T-cell (primary cell): Measurements from ENCODE around the gene CD2. TPM values are rescaled to one million over a fixed set of nuclear protein-coding genes. Genes with fewer than 3 reads are reported as not detected.

Source experiments
- ATAC-seq, 4 experiments: fragments of 200-7000 bp in 3 of 4; fragments of 150-1000 bp in 1 of 4; cut with Tn5 transposase; replicated peaks in 1 of 4; 1 replicate in 3 of 4; 2 replicates in 1 of 4; pipeline ENCODE4 v1.10.0; 2021; ENCODE audit warnings: moderate library complexity in 3 of 4, mild to moderate bottlenecking in 2 of 4, moderate number of reproducible peaks in 1 of 4
- CTCF ChIA-PET, 2 donors: fragments of 300-600 bp; sonication (Branson Sonifier 250); formaldehyde crosslinking; loops; one replicate each; lab custom pipeline; 2022; ENCODE audit warnings: antibody characterized with exemption in 2 of 2; lab: Charles Lee
- POLR2A ChIA-PET, 2 donors: fragments of 300-600 bp; sonication (Branson Sonifier 250); formaldehyde crosslinking; loops; one replicate each; lab custom pipeline; 2022; ENCODE audit warnings: antibody characterized with exemption in 2 of 2; lab: Charles Lee
- DNase-seq, 35 experiments: peaks; one replicate each; pipeline versions ENCODE4 v3.0.0 to v3.0.0-alpha.2; 2013 to 2023
- H3K27ac ChIP-seq: one replicate; pipeline ENCODE4 v1.5.1; 2013; ENCODE audit warnings: low read length
- H3K27me3 ChIP-seq, 2 experiments: replicated peaks in 1 of 2; 1 replicate in 1 of 2; 2 replicates in 1 of 2; pipeline versions ENCODE4 v1.6.1 to v1.7.0; 2013; ENCODE audit warnings: low read length in 1 of 2, mixed read lengths in 1 of 2; ENCODE audit not compliant: control insufficient read depth in 2 of 2, insufficient read depth in 2 of 2; ENCODE audit errors: extremely low read depth in 1 of 2
- H3K36me3 ChIP-seq, 2 donors: 1 replicate in 1 of 2; 2 replicates in 1 of 2; pipeline versions ENCODE4 v1.6.1 to v1.7.0; 2013; ENCODE audit warnings: low read length in 1 of 2; ENCODE audit not compliant: control insufficient read depth in 2 of 2, insufficient read depth in 1 of 2; ENCODE audit errors: extremely low read depth in 1 of 2
- H3K4me1 ChIP-seq, 2 experiments: 1 replicate in 1 of 2; 2 replicates in 1 of 2; pipeline versions ENCODE4 v1.6.1 to v1.7.0; 2013; ENCODE audit warnings: low read length in 2 of 2, mixed read lengths in 1 of 2; ENCODE audit not compliant: insufficient read depth in 2 of 2, control insufficient read depth in 1 of 2; ENCODE audit errors: extremely low read depth in 1 of 2
- H3K4me3 ChIP-seq, 2 donors: 1 replicate in 1 of 2; 2 replicates in 1 of 2; pipeline versions ENCODE4 v1.5.1 to v1.7.0; 2013; ENCODE audit warnings: mild to moderate bottlenecking in 2 of 2, low read length in 1 of 2, moderate library complexity in 1 of 2; ENCODE audit not compliant: control insufficient read depth in 1 of 2; ENCODE audit errors: extremely low read depth in 1 of 2
- H3K9me3 ChIP-seq: 2 replicates; pipeline ENCODE4 v1.7.0; 2013
- H3K27ac Mint-ChIP-seq, 2 donors: one replicate each; pipeline ENCODE4 v1.8.0; 2020 to 2021; ENCODE audit warnings: mild to moderate bottlenecking in 2 of 2, mixed read lengths in 2 of 2
- H3K27me3 Mint-ChIP-seq, 2 donors: one replicate each; pipeline ENCODE4 v1.8.0; 2021 to 2022; ENCODE audit warnings: mixed read lengths in 2 of 2
- H3K36me3 Mint-ChIP-seq: one replicate; pipeline ENCODE4 v1.8.0; 2021; ENCODE audit warnings: mixed read lengths
- H3K4me1 Mint-ChIP-seq, 3 donors: one replicate each; pipeline ENCODE4 v1.8.0; 2020 to 2022; ENCODE audit warnings: mixed read lengths in 3 of 3, mild to moderate bottlenecking in 1 of 3
- H3K4me3 Mint-ChIP-seq, 3 donors: one replicate each; pipeline ENCODE4 v1.8.0; 2020 to 2022; ENCODE audit warnings: mild to moderate bottlenecking in 3 of 3, mixed read lengths in 3 of 3, moderate library complexity in 3 of 3
- H3K9me3 Mint-ChIP-seq, 3 donors: one replicate each; pipeline ENCODE4 v1.8.0; 2020 to 2022; ENCODE audit warnings: mixed read lengths in 3 of 3
- WGBS: methylation state at CpG from one replicate; pipeline ENCODE4 v1.1.5; 2013; ENCODE audit warnings: missing lambda C conversion rate; ENCODE audit not compliant: insufficient coverage; 5-methylcytosine and 5-hydroxymethylcytosine counted together
- total RNA-seq, 35 experiments: library from RNA in 6 of 35; stranded (reverse) in 6 of 35; fragments of 120-200 nt in 1 of 35; gene quantifications; one replicate each; pipeline versions ENCODE4 v1.2.1 to v1.2.4 and lab custom pipeline; 2013 to 2026

Gene CD2
- total RNA-seq, 5 donors from 2014 or later (not counting 1 experiment from before 2014, with no cell fraction given) = 119 to 209 (median 158) TPM

GRCh38 chr1:116766616-116767469 is 12.6 kb downstream of the CD2 start:
- Mint-ChIP-seq H3K9me3 (no peaks in the 10 kb centered on the region), H3K36me3 (peaks cover 66% of the 10 kb centered on the region), H3K27ac (peak overlapping the region; percentile 99 to 100), H3K4me1 (peaks cover 98 to 100% (median 99%) of the 10 kb centered on the region in 3 donors), H3K27me3 (no peaks in the 10 kb centered on the region), H3K4me3 (peak overlapping the region; percentile 37 to 100 (median 55))
- peak in 12 of 35 experiments; percentile 39 to 75 (median 43) for DNase-seq
- Histone ChIP-seq H3K27ac (peak overlapping the region; percentile 87), H3K36me3 (peaks cover 8 to 67% of the 10 kb centered on the region in 2 donors), H3K9me3 (no peaks in the 10 kb centered on the region), H3K27me3 (no peaks in the 10 kb centered on the region), H3K4me1 (peaks cover 91 to 96% of the 10 kb centered on the region in 2 experiments), H3K4me3 (no peak overlapping the region)
- CTCF ChIA-PET = interaction anchor here (0.7 to 5.2 kb wide), 3 partner anchors 10 to 29 kb away, joined by 3 to 55 read pairs (median 3); partner anchors contain the start of gene CD2 (in 1 of the 2)
- WGBS = 33% methylated on average over 1 of the region's 13 CpGs
- ATAC-seq = peak; percentile 25 to 52 (median 45)
- POLR2A ChIA-PET = interaction anchor here (0.6 to 4.3 kb wide), 5 partner anchors 8 to 293 kb away, joined by 3 to 17 read pairs (median 3); partner anchors contain the start of genes CD2 (in 2 of the 2) and TTF2 (in 1 of the 2)

GRCh38 chr1:116767782-116768382 is 13.7 kb downstream of the CD2 start:
- ATAC-seq = no peak
- Mint-ChIP-seq H3K36me3 (peaks cover 57% of the 10 kb centered on the region), H3K27ac (peak overlapping the region; percentile 99 to 100), H3K9me3 (no peaks in the 10 kb centered on the region), H3K4me1 (peaks cover 98 to 100% (median 99%) of the 10 kb centered on the region in 3 donors), H3K4me3 (peak overlapping the region; percentile 43 to 100 (median 64)), H3K27me3 (no peaks in the 10 kb centered on the region)
- Histone ChIP-seq H3K27me3 (no peaks in the 10 kb centered on the region), H3K27ac (peak overlapping the region; percentile 87), H3K4me1 (peaks cover 90 to 91% of the 10 kb centered on the region in 2 experiments), H3K9me3 (no peaks in the 10 kb centered on the region), H3K36me3 (peaks cover 8 to 57% of the 10 kb centered on the region in 2 donors), H3K4me3 (no peak overlapping the region)
- POLR2A ChIA-PET = interaction anchor here (0.6 to 4.0 kb wide), 5 partner anchors 9 to 39 kb away, joined by 3 to 15 read pairs (median 3); partner anchors contain the start of gene CD2 (in 1 of the 2)
- WGBS = 50% methylated on average over 2 of the region's 5 CpGs
- peak in 1 of 35 experiments; percentile 10 for DNase-seq
- CTCF ChIA-PET = interaction anchor here (0.9 to 5.2 kb wide), 5 partner anchors 13 to 48 kb away, joined by 3 to 55 read pairs (median 4); partner anchors contain the start of gene CD2 (in 2 of the 2)

DNA sequence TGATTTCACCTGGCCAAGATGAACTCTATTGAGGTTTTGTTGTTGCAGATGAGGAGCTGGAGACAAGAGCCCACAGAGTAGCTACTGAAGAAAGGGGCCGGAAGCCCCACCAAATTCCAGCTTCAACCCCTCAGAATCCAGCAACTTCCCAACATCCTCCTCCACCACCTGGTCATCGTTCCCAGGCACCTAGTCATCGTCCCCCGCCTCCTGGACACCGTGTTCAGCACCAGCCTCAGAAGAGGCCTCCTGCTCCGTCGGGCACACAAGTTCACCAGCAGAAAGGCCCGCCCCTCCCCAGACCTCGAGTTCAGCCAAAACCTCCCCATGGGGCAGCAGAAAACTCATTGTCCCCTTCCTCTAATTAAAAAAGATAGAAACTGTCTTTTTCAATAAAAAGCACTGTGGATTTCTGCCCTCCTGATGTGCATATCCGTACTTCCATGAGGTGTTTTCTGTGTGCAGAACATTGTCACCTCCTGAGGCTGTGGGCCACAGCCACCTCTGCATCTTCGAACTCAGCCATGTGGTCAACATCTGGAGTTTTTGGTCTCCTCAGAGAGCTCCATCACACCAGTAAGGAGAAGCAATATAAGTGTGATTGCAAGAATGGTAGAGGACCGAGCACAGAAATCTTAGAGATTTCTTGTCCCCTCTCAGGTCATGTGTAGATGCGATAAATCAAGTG is 14.3 kb downstream of the CD2 start:
- ChIA-PET POLR2A (interaction anchor here (0.6 to 4.0 kb wide), 5 partner anchors 12 to 291 kb away, joined by 3 to 15 read pairs (median 11); partner anchors contain the start of genes CD2 (in 2 of the 2) and TTF2 (in 1 of the 2)), CTCF (interaction anchor here (0.9 to 5.2 kb wide), 10 partner anchors 8 to 241 kb away, joined by 3 to 55 read pairs (median 4); partner anchors contain the start of gene CD2 (in 2 of the 2))
- no peaks in the 10 kb centered on the region for H3K9me3 Mint-ChIP-seq
- Histone ChIP-seq H3K27ac (peak overlapping the region; percentile 87), H3K4me3 (no peak overlapping the region), H3K9me3 (no peaks in the 10 kb centered on the region), H3K4me1 (peaks cover 83 to 85% of the 10 kb centered on the region in 2 experiments), H3K27me3 (no peaks in the 10 kb centered on the region), H3K36me3 (peaks cover 8 to 51% of the 10 kb centered on the region in 2 donors)
- H3K4me1 Mint-ChIP-seq = peaks cover 97 to 99% (median 98%) of the 10 kb centered on the region in 3 donors
- WGBS = 20% methylated on average over 8 of the region's 13 CpGs
- no peak for ATAC-seq
- H3K27ac Mint-ChIP-seq = peak overlapping the region; percentile 99 to 100
- H3K27me3 Mint-ChIP-seq = no peaks in the 10 kb centered on the region
- H3K4me3 Mint-ChIP-seq = peak overlapping the region; percentile 58 to 100 (median 64)
- H3K36me3 Mint-ChIP-seq = peaks cover 54% of the 10 kb centered on the region
- peak in 1 of 35 experiments; percentile 42 for DNase-seq

DNA sequence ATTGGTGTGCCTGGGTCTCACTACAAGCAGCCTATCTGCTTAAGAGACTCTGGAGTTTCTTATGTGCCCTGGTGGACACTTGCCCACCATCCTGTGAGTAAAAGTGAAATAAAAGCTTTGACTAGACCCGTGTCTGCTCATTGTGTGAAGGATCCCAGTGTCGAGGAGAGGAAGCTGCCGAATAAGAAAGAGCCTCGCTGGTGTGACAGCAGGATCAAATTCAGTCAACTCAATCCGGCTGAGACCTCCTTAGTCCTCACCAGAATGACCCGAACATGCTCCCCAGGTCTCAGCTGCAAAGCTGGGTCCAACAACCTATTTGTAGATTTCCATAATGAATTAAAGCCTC is 14.8 kb downstream of the CD2 start:
- H3K27ac Mint-ChIP-seq = peak overlapping the region; percentile 99 to 100
- H3K27me3 ChIP-seq = no peaks in the 10 kb centered on the region
- ATAC-seq = no peak
- CTCF ChIA-PET = interaction anchor here (0.6 to 5.2 kb wide), 18 partner anchors 8 to 397 kb away, joined by 3 to 55 read pairs (median 5); partner anchors contain the start of genes CD2 (in 1 of the 2) and TTF2 (in 1 of the 2)
- DNase-seq = peak in 1 of 35 experiments; percentile 42
- H3K36me3 Mint-ChIP-seq = peaks cover 50% of the 10 kb centered on the region
- H3K27me3 Mint-ChIP-seq = no peaks in the 10 kb centered on the region
- peak overlapping the region; percentile 87 for H3K27ac ChIP-seq
- peaks cover 78 to 80% of the 10 kb centered on the region in 2 experiments for H3K4me1 ChIP-seq
- no peak overlapping the region for H3K4me3 ChIP-seq
- peaks cover 91 to 94% (median 93%) of the 10 kb centered on the region in 3 donors for H3K4me1 Mint-ChIP-seq
- peaks cover 8 to 46% of the 10 kb centered on the region in 2 donors for H3K36me3 ChIP-seq
- peak overlapping the region; percentile 58 to 100 (median 64) for H3K4me3 Mint-ChIP-seq
- POLR2A ChIA-PET = interaction anchor here (0.5 to 4.0 kb wide), 9 partner anchors 10 to 296 kb away, joined by 3 to 15 read pairs (median 5); partner anchors contain the start of genes CD2 (in 2 of the 2) and TTF2 (in 1 of the 2)
- 3% methylated on average over 5 of the region's 6 CpGs for WGBS
- no peaks in the 10 kb centered on the region for H3K9me3 ChIP-seq
- H3K9me3 Mint-ChIP-seq = no peaks in the 10 kb centered on the region

DNA sequence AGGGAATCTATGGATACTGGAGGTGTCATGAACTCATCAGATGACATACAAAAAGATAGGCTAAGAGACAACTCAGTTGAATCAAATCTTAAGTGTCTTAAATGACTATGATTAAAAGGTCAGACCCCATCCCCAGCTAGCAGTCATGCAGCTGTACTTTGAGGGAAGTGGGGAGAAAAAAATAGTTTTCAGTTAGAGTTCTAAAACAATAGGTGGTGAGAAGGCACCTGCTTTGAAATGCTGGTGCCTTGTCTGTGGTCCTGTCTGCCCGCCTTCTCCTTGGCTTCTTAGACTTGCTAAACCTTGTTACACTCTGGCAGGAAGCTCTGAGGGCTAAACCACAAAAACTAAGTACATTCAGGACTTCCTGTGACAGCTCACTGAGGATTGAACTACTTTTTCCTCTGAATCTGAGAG is 15.3 kb downstream of the CD2 start:
- no CpG with 5 or more reads among the region's 1 CpG for WGBS
- CTCF ChIA-PET = interaction anchor here (0.6 to 5.2 kb wide), 26 partner anchors 9 to 1158 kb away, joined by 3 to 55 read pairs (median 4); partner anchors contain the start of genes CD2 (in 1 of the 2) and TTF2 (in 1 of the 2)
- H3K27me3 Mint-ChIP-seq = no peaks in the 10 kb centered on the region
- peak overlapping the region; percentile 99 to 100 for H3K27ac Mint-ChIP-seq
- no peaks in the 10 kb centered on the region for H3K9me3 Mint-ChIP-seq
- POLR2A ChIA-PET = interaction anchor here (0.5 to 4.0 kb wide), 10 partner anchors 9 to 296 kb away, joined by 3 to 15 read pairs (median 5); partner anchors contain the start of genes CD2 (in 2 of the 2) and TTF2 (in 1 of the 2)
- Histone ChIP-seq H3K4me3 (peak overlapping the region; percentile 19 to 41), H3K27ac (peak overlapping the region; percentile 87), H3K36me3 (peaks cover 8 to 43% of the 10 kb centered on the region in 2 donors), H3K4me1 (peaks cover 73 to 75% of the 10 kb centered on the region in 2 experiments), H3K27me3 (no peaks in the 10 kb centered on the region), H3K9me3 (no peaks in the 10 kb centered on the region)
- ATAC-seq = peak; percentile 86 to 90 (median 88)
- H3K4me3 Mint-ChIP-seq = peak overlapping the region; percentile 58 to 100 (median 69)
- H3K36me3 Mint-ChIP-seq = peaks cover 51% of the 10 kb centered on the region
- H3K4me1 Mint-ChIP-seq = peaks cover 87 to 90% (median 89%) of the 10 kb centered on the region in 3 donors
- peak in 33 of 35 experiments; percentile 60 to 91 (median 75) for DNase-seq
